GM13976 (cell line): ENCODE results near the gene KCNAB1.
"Not testable (repeated sequence)": the region's sequence is repeated elsewhere in the genome, so short reads cannot be mapped to it uniquely, and the experiment has no call there.

Experiments used
- DNase-seq: peaks from one replicate; pipeline ENCODE4 v3.0.0; 2012; ENCODE audit warnings: low spot score
- CTCF ChIP-seq: IDR thresholded peaks from 2 replicates; pipeline ENCODE4 v1.5.1; 2012; ENCODE audit warnings: borderline replicate concordance, mild to moderate bottlenecking; ENCODE audit not compliant: insufficient read depth; ENCODE audit errors: extremely low read depth, missing control alignments, control extremely low read depth
- in situ Hi-C: fragments of 300-500 bp; cut with MboI; formaldehyde crosslinking; loops from one replicate; pipeline ENCODE4 v1.12.0; 2022; ENCODE audit warnings: low sequenced_read_pairs, mixed read lengths, inconsistent platforms; ENCODE audit not compliant: unreplicated experiment

Gene KCNAB1

DNA sequence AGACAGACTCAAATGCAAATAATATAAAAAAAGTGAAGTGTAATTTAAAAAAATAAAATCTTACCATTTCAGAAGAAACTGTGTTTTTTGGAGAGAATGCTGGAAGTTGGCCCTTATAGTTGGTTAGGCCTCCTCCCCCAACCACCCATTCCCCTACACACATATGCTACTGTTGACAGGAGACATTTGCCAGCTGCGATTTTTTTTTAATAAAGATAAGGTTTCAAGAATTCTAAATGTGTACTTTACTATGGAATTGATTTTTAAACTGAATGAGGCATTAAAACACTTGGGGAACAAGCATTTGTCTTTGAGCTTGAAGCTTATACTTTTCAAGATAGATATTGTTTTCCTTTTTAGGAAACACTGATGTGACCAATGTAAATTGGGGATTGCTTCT, 438.9 kb downstream of the KCNAB1 start:
- no peak for TF ChIP-seq CTCF
- DNase-seq = no peak
- in situ Hi-C loops = no loop called here

GRCh38 chr3:156561533-156561932, 441.2 kb downstream of the KCNAB1 start:
- no peak for DNase-seq
- no peak for TF ChIP-seq CTCF
- in situ Hi-C loops = no loop called here

GRCh38 chr3:156562486-156562885, 442.1 kb downstream of the KCNAB1 start:
- in situ Hi-C loops, DNase-seq: not testable (repeated sequence)

- in situ Hi-C loops = no loop called here
- no peak for DNase-seq
- no peak for TF ChIP-seq CTCF
Observed at GRCh38 chr3:156563900-156564682, 443.7 kb downstream of the KCNAB1 start.

GRCh38 chr3:156569016-156569415, 448.6 kb downstream of the KCNAB1 start:
- in situ Hi-C loops, DNase-seq: not testable (repeated sequence)

DNA sequence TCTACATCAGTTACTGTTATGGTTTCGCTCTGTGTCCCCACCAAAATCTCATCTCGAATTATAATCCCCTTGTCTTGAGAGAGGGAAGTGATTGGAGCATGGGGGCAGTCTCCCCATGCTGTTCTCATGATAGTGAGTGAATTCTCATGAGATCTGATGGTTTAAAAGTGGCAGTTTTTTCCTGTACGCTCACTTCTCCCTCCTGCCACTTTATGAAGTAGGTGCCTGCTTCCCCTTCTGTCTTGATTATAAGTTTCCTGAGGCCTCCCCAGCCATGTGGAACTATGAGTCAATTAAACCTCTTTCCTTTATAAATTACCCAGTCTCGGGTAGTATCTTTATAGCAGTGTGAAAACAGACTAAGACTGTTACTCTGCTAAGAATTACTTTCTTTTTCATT, 449.5 kb downstream of the KCNAB1 start:
- DNase-seq, in situ Hi-C loops: not testable (repeated sequence)

DNA sequence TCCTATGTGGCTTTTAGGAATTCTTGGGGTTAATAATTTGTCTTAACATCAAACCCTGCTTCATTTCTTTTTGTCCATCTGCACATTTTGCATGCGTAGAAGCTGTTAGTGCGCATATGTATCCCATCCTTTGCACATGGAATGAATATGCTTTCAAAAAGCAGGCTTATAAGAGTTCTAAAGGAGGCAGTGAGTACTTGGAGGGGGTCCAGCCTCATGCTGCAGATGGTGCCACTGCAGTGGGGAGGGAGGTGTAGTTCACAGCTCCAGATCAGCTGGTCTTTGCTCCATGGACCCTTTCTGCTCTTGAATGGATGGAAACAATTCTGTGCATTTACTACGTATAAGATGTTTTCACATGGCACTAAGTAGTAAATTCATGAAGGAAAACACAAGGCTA, 455.3 kb downstream of the KCNAB1 start:
- no peak for DNase-seq
- no peak for TF ChIP-seq CTCF
- in situ Hi-C loops = no loop called here

DNA sequence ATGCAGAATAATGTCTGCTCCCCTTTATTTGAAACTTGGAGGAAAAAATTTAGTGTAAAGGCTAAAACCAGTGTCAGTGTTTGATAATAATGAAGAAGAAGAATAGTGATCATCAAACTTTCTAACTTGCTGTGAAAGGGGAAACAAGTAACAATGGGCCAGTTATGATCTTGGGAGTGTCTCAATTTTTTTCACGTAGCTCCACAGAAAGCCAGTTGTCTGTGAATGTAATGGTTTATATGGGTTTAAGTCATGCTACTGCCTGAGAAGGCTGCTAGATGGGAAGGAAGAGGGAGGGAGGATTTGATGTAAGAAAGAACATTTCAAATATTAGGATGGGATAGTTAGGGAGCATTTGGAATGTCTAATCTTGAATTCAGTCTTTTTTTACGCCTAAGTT, 455.7 kb downstream of the KCNAB1 start:
- TF ChIP-seq CTCF = no peak
- no peak for DNase-seq
- in situ Hi-C loops = no loop called here
